ENCODE data around the gene LRMDA.
A peak's percentile ranks its signal among the peaks of the same experiment; 100 is the strongest.
"Not testable (repeated sequence)": the region's sequence is repeated elsewhere in the genome, so short reads cannot be mapped to it uniquely, and the experiment has no call there.

LRMDA gene

DNA sequence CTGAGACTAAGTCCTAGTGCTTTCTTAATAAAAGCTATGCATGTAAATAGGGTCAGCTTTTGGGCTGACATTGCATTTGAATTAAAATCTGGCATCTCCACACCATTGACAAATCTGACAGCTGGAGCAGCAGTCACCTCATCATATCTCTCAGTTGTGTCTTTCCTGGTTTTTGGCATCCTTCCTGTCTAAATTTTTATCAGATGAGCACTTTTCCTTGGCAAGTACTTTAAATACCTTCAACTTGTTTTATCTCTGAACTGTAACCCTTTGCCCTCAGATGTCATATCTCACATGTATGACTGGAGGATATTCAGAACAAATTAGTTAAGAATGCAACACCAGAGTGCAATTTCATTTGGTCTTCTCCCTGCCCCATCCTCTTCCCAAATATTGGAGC, 1066.2 kb downstream of the LRMDA start:
- no peak for DNase-seq

DNA sequence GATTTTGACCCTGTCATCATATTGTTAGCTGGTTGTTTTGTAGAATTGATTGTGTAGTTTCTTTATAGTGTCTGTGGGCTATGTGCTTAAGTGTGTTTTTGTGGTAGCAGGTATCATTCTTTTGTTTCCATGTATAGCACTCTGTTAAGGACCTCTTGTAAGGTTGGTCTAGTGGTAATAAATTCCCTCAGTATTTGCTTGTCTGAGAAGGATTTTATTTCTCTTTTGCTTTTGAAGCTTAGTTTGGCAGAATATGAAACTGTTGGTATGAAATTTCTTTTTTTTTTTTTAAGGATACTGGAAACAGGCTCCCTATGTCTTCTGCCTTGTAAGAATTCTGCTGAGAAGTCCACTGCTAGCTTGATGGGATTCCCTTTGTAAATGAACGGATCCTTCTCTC, 1073.4 kb downstream of the LRMDA start:
- DNase-seq = no peak

DNA sequence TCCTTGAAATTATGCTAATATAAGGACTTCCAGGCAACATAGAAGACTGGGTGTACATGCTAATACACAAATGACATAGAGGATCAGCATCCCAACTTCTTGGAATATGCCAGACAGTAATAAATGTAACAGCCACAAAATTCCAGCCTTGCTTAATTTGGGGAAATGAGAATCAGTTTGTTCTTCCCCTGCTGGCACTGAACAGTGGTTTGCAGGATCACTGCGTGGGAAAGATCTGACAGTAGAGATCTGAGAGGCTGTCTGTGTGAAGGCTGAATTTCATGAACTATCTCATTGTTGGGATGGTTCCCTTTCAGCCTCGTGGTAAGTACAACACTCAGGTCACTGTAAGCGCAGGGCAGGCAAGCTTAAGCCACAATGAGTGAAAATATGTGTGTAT, 1078.0 kb downstream of the LRMDA start:
- no peak for DNase-seq

GRCh38 chr10:76514321-76514720, 1082.9 kb downstream of the LRMDA start:
- DNase-seq = no peak

- DNase-seq = no peak
Measured at GRCh38 chr10:76514869-76515268, 1083.4 kb downstream of the LRMDA start.

- no peak for DNase-seq
Measured at GRCh38 chr10:76522547-76522946, 1091.1 kb downstream of the LRMDA start.

DNA sequence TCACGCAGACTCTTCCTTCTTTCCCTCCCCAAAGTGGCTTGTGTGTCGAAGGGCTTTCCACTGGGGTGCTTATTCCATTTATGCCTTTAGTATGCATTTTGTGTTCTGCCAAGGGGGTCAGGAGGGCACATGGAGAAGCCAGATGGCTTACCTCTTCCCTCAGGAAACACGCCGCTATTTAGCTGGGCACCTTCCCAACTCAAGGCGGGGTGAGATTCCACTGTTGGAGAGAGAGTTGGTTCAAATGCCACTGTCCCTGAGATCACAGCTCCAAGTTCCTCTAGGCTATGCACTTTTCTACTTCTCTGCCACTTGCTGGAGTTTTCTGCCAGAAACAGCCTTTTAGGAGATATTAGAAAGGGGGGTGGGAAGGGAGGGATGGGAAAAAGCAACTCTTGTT, 1091.8 kb downstream of the LRMDA start:
- DNase-seq = no peak

GRCh38 chr10:76523791-76524351, 1092.4 kb downstream of the LRMDA start:
- no peak for DNase-seq

- not testable (repeated sequence) for DNase-seq
Measured at GRCh38 chr10:76526833-76527232, 1095.4 kb downstream of the LRMDA start.

- DNase-seq = no peak
Measured at GRCh38 chr10:76540331-76540730, 1108.9 kb downstream of the LRMDA start.

- no peak for DNase-seq
Measured at GRCh38 chr10:76540786-76541185, 1109.4 kb downstream of the LRMDA start.

DNA sequence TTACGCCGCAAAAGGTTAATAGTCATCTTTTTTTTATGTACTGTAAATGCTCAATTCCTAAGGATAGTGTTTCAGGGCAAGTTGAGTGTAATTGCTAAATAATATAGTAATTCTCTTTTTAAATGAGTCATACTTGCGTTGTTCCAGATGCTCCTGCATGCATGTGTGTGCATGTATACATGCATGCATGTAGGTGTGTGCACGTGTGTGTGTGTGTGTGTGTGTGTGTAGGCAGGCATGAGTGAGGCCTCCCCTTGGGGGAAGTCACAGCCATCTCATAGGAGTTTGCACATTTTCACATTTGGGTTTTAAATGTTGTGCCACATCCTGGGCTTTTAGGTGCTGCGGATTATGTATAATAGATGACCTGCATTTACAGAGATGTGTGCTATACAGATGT, 1110.4 kb downstream of the LRMDA start:
- no peak for DNase-seq

DNA sequence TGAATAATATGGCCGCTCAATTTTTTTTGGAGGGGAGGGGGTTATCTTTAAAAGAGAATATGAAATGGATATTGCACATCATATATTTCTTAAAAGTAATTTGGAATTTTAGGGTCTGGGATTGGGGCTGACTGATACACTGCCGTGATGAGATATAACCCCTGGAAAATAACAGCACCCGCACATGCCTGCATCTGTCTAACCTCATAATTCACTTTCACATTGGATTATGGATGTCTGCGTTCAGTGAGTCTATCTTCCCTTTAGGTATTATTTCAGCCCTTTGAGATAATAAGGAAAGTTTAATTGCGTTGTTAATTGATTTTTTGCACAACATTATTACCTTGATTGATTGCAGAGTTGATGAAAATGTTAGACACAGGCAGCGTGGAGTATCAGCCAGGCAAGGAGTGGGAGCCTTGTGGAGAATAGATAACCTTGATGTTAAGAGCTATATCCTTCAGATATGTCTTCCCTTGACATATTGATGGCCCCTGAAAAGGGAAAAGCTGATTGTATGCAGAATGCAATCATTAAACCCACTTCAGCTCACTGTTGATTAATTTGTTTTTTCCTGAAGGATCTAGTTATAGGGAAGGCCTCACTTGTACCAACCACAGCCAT, 1111.0 kb downstream of the LRMDA start:
- DNase-seq = no peak

DNA sequence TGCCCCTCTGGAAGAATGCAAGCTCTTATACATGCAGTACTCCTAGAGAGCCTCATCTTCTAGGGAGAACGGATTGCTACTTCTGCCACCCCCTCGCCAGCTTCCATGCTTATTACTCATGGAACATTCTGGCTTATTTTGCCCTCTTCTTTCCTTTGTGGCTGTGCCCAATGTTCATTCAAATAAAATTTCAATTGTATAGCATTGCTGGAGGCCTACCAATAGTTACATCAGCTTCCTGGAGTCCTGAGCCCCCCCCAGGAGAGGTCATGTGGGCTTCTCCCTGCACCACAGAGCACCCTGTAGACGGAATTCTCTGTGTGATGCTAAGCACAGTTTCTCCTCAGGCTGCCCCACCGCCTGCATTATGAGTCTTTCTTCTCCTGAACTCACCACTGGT, 1112.2 kb downstream of the LRMDA start:
- DNase-seq = no peak

GRCh38 chr10:76544789-76545188, 1113.4 kb downstream of the LRMDA start:
- no peak for DNase-seq

GRCh38 chr10:76546411-76546810, 1115.0 kb downstream of the LRMDA start:
- no peak for DNase-seq

DNA sequence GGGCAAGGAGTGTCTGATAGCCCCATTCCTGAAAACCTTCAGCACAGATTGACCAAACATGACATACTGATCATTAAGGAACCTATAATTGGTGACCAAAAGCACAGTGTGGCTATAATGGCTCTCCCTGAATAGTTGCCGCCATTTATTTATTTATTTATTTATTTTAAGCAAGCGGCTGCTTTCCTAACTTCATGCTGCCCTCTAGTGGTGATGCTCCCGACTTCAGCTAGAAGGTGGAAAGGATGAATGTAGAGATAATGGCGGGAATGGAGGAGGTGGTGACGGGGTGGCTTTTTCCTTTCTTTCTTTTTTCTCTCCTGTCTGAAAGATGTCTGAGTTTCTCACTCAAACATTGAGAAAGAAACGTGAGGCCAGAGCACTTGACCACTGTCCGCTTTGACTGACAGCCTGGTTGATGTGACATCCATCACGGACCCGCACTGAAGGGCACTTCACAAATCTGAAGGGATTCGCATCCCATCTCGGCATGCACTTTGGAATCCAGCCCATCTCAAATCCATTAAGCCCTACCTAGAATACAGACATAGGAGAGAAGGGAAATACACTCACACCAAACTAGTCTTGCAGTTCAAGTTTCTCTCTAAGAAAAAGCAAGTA, 1116.0 kb downstream of the LRMDA start:
- peak; percentile 91 for DNase-seq

- no peak for DNase-seq
Measured at GRCh38 chr10:76548716-76549115, 1117.3 kb downstream of the LRMDA start.

GRCh38 chr10:76549171-76549570, 1117.7 kb downstream of the LRMDA start:
- DNase-seq = no peak

GRCh38 chr10:76550806-76551205, 1119.4 kb downstream of the LRMDA start:
- DNase-seq = peak; percentile 1

DNA sequence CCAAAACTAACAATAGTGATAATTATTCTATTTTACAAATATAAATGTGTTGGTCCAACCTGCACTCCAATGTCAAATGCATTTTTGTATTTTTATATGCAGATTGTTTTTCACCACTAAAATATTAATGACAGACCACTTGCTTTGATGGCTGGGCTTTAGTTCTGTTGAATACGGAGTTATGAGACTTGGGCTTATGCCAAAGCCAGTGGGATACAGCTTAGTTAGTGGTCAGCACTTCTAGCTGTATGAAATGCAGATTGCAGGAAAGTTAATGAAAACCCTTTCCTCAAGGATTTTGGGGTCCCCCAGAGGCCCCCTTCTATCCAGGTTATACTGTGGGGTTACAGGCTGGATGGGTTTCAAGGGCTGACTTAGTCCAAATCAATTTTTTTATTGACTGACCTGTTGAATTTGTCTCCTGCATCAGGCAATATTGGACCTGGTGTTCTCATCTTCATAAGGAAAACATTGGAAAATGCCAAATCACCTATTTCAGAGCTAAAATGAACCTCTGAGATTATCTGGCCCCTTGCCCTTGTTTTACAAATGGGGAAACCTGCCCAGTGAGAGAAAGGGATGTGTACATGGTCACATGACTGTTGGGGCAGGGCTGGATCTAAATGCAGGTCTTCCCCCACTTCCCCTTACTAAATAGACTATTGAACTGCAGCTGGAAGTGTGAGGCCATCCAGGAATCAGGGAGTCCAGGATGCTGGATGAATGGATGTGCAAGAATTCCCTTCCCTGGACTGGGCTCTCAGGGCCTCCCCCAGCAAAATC, 1120.9 kb downstream of the LRMDA start:
- no peak for DNase-seq

- no peak for DNase-seq
Measured at GRCh38 chr10:76553263-76554032, 1122.0 kb downstream of the LRMDA start.

DNA sequence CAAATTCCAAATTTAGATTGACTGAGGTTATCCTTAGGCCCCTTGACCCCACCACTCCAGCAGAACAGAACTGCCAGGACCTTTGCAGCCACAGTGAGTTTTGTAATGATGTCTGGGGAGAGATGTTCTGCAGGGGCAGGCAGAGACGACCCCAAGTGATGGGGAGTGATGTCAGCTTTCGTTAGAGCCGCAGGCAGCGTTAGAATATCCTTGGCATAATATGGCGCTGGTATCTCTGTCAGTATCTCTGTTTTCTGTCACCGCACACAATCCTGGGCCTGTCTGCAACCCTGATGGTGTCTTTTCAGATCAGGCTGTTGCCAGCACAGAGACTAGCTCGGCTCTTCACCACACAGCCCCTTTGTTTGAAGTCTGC, 1122.6 kb downstream of the LRMDA start:
- no peak for DNase-seq

Data from hematopoietic multipotent progenitor cell treated with erythropoietin and hydrocortisone succinate and interleukin-3 and kit ligand, for 4 days (in vitro differentiated cells).